Gastroesophageal sphincter (tissue), 4 donors: ENCODE data around the gene FGF23. TPM values are rescaled to one million over a fixed set of nuclear protein-coding genes. Genes with fewer than 3 reads are reported as not detected.

Experiments
- ATAC-seq: fragments of 150-250 bp; one replicate; pipeline ENCODE4 v1.9.1; 2016; ENCODE audit warnings: mild to moderate bottlenecking, moderate library complexity
- H3K27ac ChIP-seq, 4 donors: fragments of 200-600 bp; sonication (generic) in 3 of 4; 1 replicate in 3 of 4; 2 replicates in 1 of 4; pipeline ENCODE4 v1.5.1; 2016 to 2019
- H3K27me3 ChIP-seq: fragments of 200-600 bp; sonication (generic); one replicate; pipeline ENCODE4 v1.5.1; 2019
- H3K36me3 ChIP-seq, 2 donors: fragments of 200-600 bp; sonication (generic); one replicate each; pipeline ENCODE4 v1.5.1; 2019; ENCODE audit warnings: control low read depth in 1 of 2
- H3K4me1 ChIP-seq, 3 donors: fragments of 200-600 bp; sonication (generic); 1 replicate in 2 of 3; 2 replicates in 1 of 3; pipeline ENCODE4 v1.5.1; 2016 to 2019; ENCODE audit warnings: control low read depth in 2 of 3
- H3K4me3 ChIP-seq, 2 donors: fragments of 200-600 bp; sonication (generic); one replicate each; pipeline ENCODE4 v1.5.1; 2019; ENCODE audit warnings: mild to moderate bottlenecking in 1 of 2, moderate library complexity in 1 of 2
- H3K9me3 ChIP-seq, 3 donors: fragments of 200-600 bp; sonication (generic); one replicate each; pipeline ENCODE4 v1.5.1; 2017 to 2019; ENCODE audit warnings: control low read depth in 2 of 3
- EP300 ChIP-seq: sonication (generic); formaldehyde crosslinking; IDR thresholded peaks from one replicate; pipeline ENCODE4 v1.6.1; 2017; ENCODE audit warnings: antibody characterized with exemption, mild to moderate bottlenecking
- POLR2A ChIP-seq, 2 donors: fragments of 450-650 bp; IDR thresholded peaks; one replicate each; pipeline ENCODE4 v1.6.1; 2017; ENCODE audit warnings: antibody characterized with exemption in 2 of 2, mild to moderate bottlenecking in 2 of 2, moderate library complexity in 1 of 2
- POLR2AphosphoS5 ChIP-seq: sonication (generic); formaldehyde crosslinking; IDR thresholded peaks from one replicate; pipeline ENCODE4 v1.6.1; 2017; ENCODE audit warnings: antibody characterized with exemption
- WGBS, 2 donors: methylation state at CpG; one replicate each; pipeline ENCODE4 v1.1.5; 2018; ENCODE audit warnings: low coverage in 1 of 2; 5-methylcytosine and 5-hydroxymethylcytosine counted together
- total RNA-seq, 4 donors: library from RNA; depleted of rRNA; stranded (reverse); fragments of >200 nt; gene quantifications; one replicate each; pipeline ENCODE4 v1.1.0, GENCODE V29; 2016
- TF ChIP-seq, protein P1 (sequence below), 4 experiments: fragments of 200-600 bp in 2 of 4; fragments of 450-650 bp in 2 of 4; sonication (generic) in 1 of 4; IDR thresholded peaks; one replicate each; pipeline ENCODE4 v1.5.1; 2017 to 2019; ENCODE audit warnings: antibody characterized with exemption in 4 of 4, mild to moderate bottlenecking in 2 of 4, moderate library complexity in 2 of 4

Gene FGF23
- total RNA-seq, 4 donors from 2014 or later: not detected

DNA sequence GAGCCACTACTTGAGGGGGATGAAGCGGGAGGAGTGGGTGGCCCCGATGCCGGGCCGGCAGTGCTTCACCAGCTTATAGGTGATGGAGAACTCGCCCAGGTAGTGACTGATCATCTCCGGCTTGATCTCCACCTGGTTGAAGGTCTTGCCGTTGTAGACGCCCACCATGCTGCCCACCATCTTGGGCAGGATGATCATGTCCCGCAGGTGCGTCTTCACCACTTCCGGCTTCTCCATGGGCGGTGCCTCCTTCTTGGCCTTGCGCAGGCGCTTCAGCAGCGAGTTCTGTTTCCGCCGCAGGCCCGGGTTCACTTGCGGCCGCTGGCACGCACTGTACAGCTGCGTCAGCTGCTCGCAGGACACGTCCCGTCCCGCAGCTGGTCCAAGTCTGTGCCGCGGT lies 55.1 kb downstream of the FGF23 start:
- peaks cover 0 to 64% (median 8%) of the 10 kb centered on the region in 3 donors for H3K4me1 ChIP-seq

DNA sequence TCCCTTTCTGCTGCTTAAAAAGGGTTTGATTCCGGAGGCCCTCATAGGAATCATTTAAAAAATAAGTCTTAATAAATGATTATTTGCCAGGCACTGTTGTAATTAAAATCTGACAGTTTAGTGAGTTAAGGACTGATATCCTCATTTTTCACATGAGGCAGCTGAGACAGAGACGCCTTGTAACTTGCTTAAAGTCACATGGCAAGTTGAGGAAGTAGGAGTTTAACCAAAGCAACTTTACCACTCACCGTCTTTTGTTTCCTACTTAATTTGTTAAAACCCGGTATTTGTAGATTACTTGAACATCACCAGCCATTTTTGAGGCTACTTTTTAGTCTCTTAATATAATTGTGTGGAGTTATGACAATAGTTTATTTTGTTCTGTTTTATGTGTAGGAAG lies 56.1 kb downstream of the FGF23 start:
- H3K27me3 ChIP-seq: no peaks in the 10 kb centered on the region

More for the DNA sequence above, 55.1 kb downstream of the FGF23 start:
- H3K27me3 ChIP-seq: no peaks in the 10 kb centered on the region
- 100% methylated on average over 4 to 5 of the region's 28 CpGs for WGBS, 2 donors
- H3K27ac ChIP-seq: peak overlapping the region in 1 of 4 donors; percentile 93
- no peak for ATAC-seq
- TF ChIP-seq POLR2AphosphoS5 (no peak), EP300 (no peak), POLR2A (IDR thresholded peaks at IDR 0.05) (no peak)
- TF ChIP-seq, protein P1, sequence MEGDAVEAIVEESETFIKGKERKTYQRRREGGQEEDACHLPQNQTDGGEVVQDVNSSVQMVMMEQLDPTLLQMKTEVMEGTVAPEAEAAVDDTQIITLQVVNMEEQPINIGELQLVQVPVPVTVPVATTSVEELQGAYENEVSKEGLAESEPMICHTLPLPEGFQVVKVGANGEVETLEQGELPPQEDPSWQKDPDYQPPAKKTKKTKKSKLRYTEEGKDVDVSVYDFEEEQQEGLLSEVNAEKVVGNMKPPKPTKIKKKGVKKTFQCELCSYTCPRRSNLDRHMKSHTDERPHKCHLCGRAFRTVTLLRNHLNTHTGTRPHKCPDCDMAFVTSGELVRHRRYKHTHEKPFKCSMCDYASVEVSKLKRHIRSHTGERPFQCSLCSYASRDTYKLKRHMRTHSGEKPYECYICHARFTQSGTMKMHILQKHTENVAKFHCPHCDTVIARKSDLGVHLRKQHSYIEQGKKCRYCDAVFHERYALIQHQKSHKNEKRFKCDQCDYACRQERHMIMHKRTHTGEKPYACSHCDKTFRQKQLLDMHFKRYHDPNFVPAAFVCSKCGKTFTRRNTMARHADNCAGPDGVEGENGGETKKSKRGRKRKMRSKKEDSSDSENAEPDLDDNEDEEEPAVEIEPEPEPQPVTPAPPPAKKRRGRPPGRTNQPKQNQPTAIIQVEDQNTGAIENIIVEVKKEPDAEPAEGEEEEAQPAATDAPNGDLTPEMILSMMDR (IDR thresholded peaks at IDR 0.05): no peak
- no peaks in the 10 kb centered on the region for H3K9me3 ChIP-seq
- H3K36me3 ChIP-seq: no peaks in the 10 kb centered on the region
- no peak overlapping the region for H3K4me3 ChIP-seq

DNA sequence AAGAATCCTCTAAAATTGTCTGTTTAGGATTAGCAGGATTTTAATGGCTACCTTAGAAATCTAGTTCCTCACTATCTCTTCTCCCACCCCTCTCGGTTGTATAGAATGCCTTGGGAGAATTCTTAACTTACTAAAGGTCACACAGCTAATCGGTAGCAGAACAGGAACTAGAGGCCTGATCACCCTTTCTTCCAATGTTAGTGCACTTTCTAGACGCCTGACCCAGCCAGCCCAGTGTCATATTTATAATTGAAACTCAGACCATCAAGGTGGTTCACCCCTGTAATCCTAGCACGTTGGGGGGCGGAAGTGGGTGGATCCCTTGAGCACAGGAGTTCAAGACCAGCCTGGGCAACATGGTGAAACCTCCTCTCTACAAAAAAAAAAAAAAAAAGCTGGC lies 56.8 kb downstream of the FGF23 start:
- Histone ChIP-seq H3K36me3 (no peaks in the 10 kb centered on the region), H3K27ac (peak overlapping the region in 2 of 4 donors; percentile 35 to 93), H3K4me1 (peaks cover 0 to 51% (median 8%) of the 10 kb centered on the region in 3 donors), H3K4me3 (no peak overlapping the region), H3K27me3 (no peaks in the 10 kb centered on the region), H3K9me3 (no peaks in the 10 kb centered on the region)
- TF ChIP-seq, protein P1 (IDR thresholded peaks at IDR 0.05): no peak
- TF ChIP-seq POLR2AphosphoS5: no peak
- TF ChIP-seq EP300: no peak
- no peak for TF ChIP-seq POLR2A (IDR thresholded peaks at IDR 0.05)
- 72 to 91% methylated on average over 2 to 4 of the region's 5 CpGs for WGBS, 2 donors
- ATAC-seq: no peak

More for the DNA sequence above, 56.1 kb downstream of the FGF23 start:
- Histone ChIP-seq H3K4me3 (no peak overlapping the region), H3K9me3 (no peaks in the 10 kb centered on the region), H3K4me1 (peaks cover 0 to 56% (median 8%) of the 10 kb centered on the region in 3 donors), H3K27ac (peak overlapping the region in 1 of 4 donors; percentile 93), H3K36me3 (no peaks in the 10 kb centered on the region)
- ATAC-seq: no peak
- 68 to 82% methylated on average over 4 of the region's 4 CpGs for WGBS, 2 donors
- TF ChIP-seq POLR2A (IDR thresholded peaks at IDR 0.05) (no peak), POLR2AphosphoS5 (no peak), EP300 (no peak)
- TF ChIP-seq, protein P1 (IDR thresholded peaks at IDR 0.05): no peak

DNA sequence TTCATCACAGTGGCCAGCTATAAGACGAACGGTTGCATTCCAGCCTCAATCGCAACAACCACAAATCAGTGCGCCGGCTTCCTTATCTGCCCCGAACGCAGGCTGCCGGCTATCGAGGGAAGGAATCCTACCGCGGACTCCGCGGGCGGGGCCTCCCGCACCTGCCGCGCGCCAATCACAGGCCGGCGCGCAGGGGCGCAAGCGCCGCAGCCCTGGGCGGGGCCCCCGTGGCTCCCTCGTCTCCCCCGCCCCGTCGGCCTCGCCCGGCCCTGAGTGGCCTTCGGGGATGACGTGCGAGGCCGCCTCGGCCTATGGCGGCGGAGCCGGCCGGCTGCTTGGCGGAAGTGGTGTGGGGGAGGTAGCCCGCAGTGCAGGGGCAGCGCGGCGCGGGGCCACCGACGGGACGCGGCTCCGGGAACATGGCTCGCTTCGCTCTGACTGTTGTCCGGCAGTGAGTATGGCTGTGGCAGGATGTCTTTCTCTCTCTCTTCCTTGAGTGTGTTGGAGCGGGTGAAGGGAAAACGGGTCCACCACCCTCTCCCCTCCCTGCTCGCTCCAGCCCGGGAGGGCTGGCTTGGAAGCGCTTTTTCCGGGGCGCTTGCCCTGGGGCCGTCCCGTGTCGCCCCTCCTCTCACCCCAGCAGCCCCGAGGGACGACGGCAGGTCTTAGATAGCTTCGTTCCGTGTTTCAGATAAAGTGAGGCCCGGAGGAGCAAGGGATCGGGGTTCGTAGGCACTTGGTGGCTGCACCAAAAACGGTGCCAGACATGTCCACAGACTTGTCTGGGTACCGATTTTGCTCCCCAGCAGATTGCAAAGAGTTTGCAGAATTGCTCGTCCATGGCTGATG lies 58.4 kb downstream of the FGF23 start, which contains the start of gene TIGAR:
TIGAR (plus strand) TSS at position 361 of the 849 bp plus-strand sequence; CDS start at position 420, 59 bp downstream.
- H3K4me3 ChIP-seq: peak within 1 kb of the TSS; percentile 78 to 96
- ATAC-seq: peak; percentile 100

More for the DNA sequence above, 58.4 kb downstream of the FGF23 start, which contains the start of gene TIGAR:
- H3K4me1 ChIP-seq: peaks cover 0 to 35% (median 8%) of the 10 kb centered on the region in 3 donors
- H3K9me3 ChIP-seq: no peaks in the 10 kb centered on the region
- no peaks in the 10 kb centered on the region for H3K27me3 ChIP-seq
- WGBS, 2 donors: 0% methylated on average over 4 to 6 of the region's 76 CpGs
- TF ChIP-seq POLR2AphosphoS5 (peak; percentile 99), POLR2A (IDR thresholded peaks at IDR 0.05) (peak; percentile 90 to 97), EP300 (no peak)
- TF ChIP-seq, protein P1 (IDR thresholded peaks at IDR 0.05): no peak
- no peaks in the 10 kb centered on the region for H3K36me3 ChIP-seq
- H3K27ac ChIP-seq: peak within 1 kb of the TSS; percentile 93 to 95 (median 94)
